ENCODE data around the gene SAFB2.

- TF ChIP-seq CTCF (IDR thresholded peaks at IDR 0.05) = no peak
- TF ChIP-seq EZH2 (IDR thresholded peaks at IDR 0.05; ENCODE audit: borderline replicate concordance, insufficient read depth, low read depth, low read length, poor library complexity, severe bottlenecking) = no peak
Measured at GRCh38 chr19:5592531-5593342, 29.8 kb downstream of the SAFB2 start.

Data from B cell (primary cell).